Omental fat pad (tissue), 4 donors: Measurements from ENCODE around the gene PPIAL4G. TPM values are rescaled to one million over a fixed set of nuclear protein-coding genes. Genes with fewer than 3 reads are reported as not detected.
"Not testable (repeated sequence)": the region's sequence is repeated elsewhere in the genome, so short reads cannot be mapped to it uniquely, and the experiment has no call there.

Experiments used
- ATAC-seq: fragments of 150-250 bp; one replicate; pipeline ENCODE4 v1.9.1; 2016; ENCODE audit warnings: mild to moderate bottlenecking, moderate library complexity; ENCODE audit not compliant: low FRiP score
- DNase-seq: peaks from one replicate; pipeline ENCODE4 v3.0.0-alpha.2; 2019; ENCODE audit warnings: low spot score
- total RNA-seq, 4 donors: library from RNA; depleted of rRNA; stranded (reverse); fragments of >200 nt; gene quantifications; one replicate each; pipeline ENCODE4 v1.1.0, GENCODE V29; 2016

The PPIAL4G gene
- under 1 TPM in 1 of 4 donors, not detected in 3; 0.25 TPM for total RNA-seq

DNA sequence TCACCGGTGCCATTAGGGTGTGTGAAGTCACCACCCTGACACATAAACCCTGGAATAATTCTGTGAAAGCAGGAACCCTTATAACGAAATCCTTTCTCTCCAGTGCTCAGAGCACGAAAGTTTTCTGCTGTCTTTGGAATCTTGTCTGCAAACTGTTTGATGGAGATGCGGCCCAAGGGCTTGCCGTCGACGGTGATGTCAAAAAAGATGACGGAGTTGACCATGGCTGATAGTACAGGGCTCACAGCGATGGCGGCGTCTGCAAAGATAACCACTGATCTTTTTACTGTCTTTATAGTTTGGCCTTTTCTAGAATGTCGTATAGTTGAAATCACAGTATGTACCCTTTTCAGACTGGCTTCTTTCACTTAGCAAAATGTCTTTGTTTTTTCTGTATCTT lies at the start of gene PPIAL4G:
PPIAL4G (minus strand) TSS at position 274 of the 400 bp plus-strand sequence; CDS start at position 224, 50 bp downstream.
- not testable (repeated sequence) for DNase-seq, ATAC-seq

GRCh38 chr1:148532158-148532557 lies 49.1 kb upstream of the PPIAL4G start:
- not testable (repeated sequence) for ATAC-seq, DNase-seq

DNA sequence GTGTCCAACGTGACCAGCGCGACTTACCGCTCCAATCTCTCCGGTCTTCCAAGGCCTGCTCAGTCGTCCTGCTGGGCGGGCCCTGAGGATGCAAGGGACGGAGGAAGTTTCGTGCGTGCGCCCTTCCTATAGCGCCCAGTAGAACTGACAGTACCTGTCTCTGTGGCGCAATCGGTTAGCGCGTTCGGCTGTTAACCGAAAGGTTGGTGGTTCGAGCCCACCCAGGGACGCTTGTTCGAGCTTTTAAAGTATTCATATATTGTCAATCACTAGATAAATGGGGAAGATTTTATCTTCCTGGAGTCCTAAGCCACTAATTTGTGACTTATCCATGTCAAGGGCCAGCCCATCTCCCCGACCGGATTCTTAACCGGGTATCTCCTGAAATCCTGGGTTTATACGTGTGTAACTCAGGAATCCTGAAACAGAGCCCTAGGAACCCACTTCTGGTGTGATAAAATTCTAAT lies 46.0 kb upstream of the PPIAL4G start:
- not testable (repeated sequence) for ATAC-seq, DNase-seq

DNA sequence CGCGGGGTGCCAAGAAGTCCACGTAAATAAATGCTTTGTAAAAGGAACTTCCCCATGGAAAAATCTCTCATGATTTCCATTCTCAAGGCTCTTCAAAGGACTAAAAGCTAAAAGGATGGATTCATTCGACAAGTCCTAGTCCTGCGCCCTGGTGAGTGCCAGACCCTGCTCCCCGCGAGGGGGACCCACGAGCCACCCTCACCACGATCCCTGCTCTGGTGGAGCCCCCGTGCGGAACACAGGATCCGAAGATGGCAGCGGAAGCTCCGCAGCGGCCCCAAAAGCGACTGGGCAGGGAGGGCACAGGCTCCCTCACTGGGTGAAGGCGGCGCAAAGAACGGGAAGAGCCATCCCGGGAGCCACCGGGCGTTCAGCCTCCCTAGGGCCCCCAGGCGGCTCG lies 45.5 kb upstream of the PPIAL4G start:
- ATAC-seq, DNase-seq: not testable (repeated sequence)

DNA sequence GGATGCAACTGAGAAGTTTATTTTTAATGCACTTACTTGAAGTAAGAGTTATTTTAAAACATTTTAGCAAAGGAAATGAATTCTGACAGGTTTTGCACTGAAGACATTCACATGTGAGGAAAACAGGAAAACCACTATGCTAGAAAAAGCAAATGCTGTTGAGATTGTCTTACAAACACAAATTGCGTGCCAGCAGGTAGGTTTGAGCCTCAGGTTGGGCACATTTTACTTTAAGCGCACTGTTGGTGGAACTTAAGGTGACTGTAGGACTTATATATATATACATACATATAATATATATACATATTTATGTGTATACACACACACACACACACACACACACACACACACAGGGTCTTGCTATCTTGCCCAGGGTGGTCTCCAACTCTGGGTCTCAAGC lies 43.5 kb upstream of the PPIAL4G start:
- not testable (repeated sequence) for DNase-seq

GRCh38 chr1:148523205-148524144 lies 40.4 kb upstream of the PPIAL4G start:
- peak; percentile 39 for ATAC-seq
- not testable (repeated sequence) for DNase-seq

More for the DNA sequence above, 43.5 kb upstream of the PPIAL4G start:
- not testable (repeated sequence) for ATAC-seq

DNA sequence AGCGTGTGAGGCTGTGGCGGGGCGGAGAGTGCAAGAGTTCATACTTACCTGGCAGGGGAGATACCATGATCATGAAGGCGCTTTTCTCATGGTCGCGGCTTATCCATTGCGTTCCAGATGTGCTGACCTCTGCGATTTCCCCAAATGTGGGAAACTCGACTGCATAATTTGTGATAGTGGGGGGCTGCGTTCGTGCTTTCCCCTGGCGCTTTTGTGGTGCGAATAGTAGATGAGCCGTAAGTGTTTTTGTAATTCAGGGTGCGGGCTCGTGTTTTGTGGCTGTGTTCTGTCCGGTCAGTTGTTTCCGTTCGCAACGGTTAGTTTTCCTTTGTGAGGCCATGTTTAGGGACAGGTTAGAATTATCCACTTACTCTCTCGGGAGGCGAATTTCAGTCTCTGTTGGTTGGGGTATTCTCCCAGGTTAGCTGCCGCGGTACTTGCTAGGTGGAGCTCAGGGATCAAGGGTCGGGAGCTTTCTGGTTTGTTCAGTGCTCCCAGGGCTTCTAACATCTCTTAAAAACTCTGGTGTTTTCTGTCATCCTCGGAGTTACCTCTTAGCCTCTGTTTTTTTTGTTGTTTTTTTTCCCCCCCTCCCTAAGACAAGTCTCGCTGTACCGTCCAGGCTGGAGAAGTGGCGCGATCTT lies 39.6 kb upstream of the PPIAL4G start:
- ATAC-seq (peak; percentile 94), DNase-seq (peak; percentile 69)

- DNase-seq: not testable (repeated sequence)
- peak; percentile 55 for ATAC-seq
These were observed 39.0 kb upstream of the PPIAL4G start for GRCh38 chr1:148522072-148522471.

DNA sequence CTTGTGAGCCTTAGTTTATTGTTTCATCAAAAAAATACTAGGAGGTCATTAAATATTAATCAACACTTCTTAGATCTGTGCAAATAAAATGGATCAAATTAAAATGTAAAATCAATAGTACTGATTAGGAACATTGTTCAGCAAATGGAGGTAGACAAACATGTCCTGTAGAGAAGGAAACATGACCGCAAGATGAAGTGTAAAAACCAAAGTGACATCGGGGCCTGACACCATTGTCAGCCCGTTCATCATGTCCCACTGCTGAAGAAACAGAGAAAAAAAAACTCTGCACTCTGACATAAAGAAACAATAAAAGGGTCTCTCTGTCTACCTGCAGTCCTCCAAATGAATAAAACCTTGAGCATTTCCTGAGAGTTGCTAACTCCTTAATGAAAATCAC lies 31.2 kb upstream of the PPIAL4G start:
- not testable (repeated sequence) for DNase-seq, ATAC-seq

DNA sequence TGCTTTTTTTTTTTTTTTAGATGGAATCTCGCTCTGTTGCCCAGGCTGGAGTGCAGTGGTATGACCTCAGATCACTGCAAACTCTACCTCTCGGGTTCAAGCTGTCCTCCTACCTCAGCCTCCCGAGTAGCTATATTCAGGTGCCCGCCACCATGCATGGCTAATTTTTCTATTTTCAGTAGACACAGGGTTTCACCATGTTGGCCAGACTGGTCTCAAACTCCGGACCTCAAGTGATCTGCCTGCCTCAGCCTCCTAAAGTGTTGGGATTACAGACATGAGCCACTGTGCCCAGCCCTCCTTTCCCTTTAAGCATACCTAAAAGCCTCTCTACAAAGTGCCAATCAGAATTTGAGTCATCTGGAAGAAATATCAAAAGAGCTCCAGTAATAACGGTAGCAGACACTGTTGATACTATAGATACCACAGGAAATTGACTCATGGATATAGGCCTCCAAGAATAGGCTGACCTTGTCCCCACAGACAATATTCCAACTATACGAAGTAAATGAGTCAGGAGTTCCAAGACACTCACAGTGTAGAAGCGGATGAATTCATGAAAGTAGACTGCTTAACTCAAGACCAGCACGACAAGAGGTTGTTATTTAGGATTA lies 29.6 kb upstream of the PPIAL4G start:
- DNase-seq, ATAC-seq: not testable (repeated sequence)

GRCh38 chr1:148493933-148494332 lies 10.8 kb upstream of the PPIAL4G start:
- not testable (repeated sequence) for ATAC-seq, DNase-seq

DNA sequence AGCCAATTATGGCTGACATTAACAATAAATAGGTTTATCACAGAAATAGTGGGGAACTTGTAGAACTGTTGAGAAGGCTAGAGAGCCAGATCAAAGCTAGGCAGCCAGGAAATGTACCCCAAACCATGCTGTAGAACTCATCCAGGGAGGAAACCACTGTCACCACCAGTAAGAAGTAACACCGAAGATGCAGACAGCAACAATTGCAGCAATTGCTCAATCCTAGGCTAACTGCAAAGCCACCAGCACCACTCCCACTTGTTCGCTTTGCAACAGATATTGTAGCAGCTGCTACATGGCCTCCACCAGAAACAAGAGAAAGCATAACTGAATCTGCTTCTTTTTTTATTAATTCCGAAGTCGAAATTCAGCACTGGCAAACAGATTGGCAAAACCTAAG lies 2.0 kb downstream of the PPIAL4G start:
- not testable (repeated sequence) for ATAC-seq

DNA sequence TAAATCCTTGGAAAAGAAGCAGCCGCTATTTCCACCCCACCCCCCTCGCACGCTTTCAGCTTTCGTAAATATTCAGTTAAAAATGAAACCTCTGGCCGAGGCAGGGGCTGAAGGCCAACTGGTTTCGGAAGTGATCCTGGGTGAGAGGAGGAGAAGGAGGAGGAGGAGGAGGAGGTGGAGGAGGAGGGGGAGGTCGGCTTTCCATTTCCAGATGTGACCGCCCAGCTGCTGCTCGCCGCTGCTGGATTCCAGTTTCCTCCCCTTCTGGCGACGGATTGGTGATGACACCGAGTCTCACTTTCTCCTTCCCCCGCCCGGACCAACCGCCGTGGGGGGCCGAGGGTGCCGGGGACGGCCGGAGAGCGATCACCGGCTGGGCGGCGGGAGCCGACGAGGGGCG lies 23.4 kb downstream of the PPIAL4G start:
- not testable (repeated sequence) for ATAC-seq, DNase-seq

More for the DNA sequence above, 2.0 kb downstream of the PPIAL4G start:
- not testable (repeated sequence) for DNase-seq

GRCh38 chr1:148458901-148459581 lies 24.1 kb downstream of the PPIAL4G start:
- ATAC-seq, DNase-seq: not testable (repeated sequence)

- not testable (repeated sequence) for DNase-seq, ATAC-seq
These were observed 24.7 kb downstream of the PPIAL4G start for GRCh38 chr1:148458398-148458797.

- ATAC-seq, DNase-seq: not testable (repeated sequence)
These were observed 30.3 kb downstream of the PPIAL4G start for GRCh38 chr1:148452845-148453244.

- ATAC-seq, DNase-seq: not testable (repeated sequence)
These were observed 43.3 kb downstream of the PPIAL4G start for GRCh38 chr1:148439654-148440325.
